Loucy (cell line): ENCODE results near the gene UBE2U.

Experiments
- H2AFZ ChIP-seq: fragments of 200-600 bp; sonication (generic); 2 replicates; pipeline ENCODE4 v1.6.0; 2016; ENCODE audit warnings: antibody characterized with exemption, mild to moderate bottlenecking, low read length, moderate library complexity
- H3F3A ChIP-seq: fragments of 200-600 bp; 2 replicates; pipeline ENCODE4 v1.6.0; 2016; ENCODE audit warnings: antibody characterized with exemption, low read depth, mild to moderate bottlenecking
- H3K27me3 ChIP-seq: fragments of 200-600 bp; sonication (generic); 2 replicates; pipeline ENCODE4 v1.6.1; 2014; ENCODE audit warnings: low read length, mild to moderate bottlenecking; ENCODE audit not compliant: insufficient read depth, poor library complexity, severe bottlenecking
- H3K36me3 ChIP-seq: fragments of 200-600 bp; sonication (generic); 2 replicates; pipeline ENCODE4 v1.6.1; 2016; ENCODE audit warnings: low read length; ENCODE audit not compliant: insufficient read depth
- H3K4me1 ChIP-seq: fragments of 200-600 bp; sonication (generic); 2 replicates; pipeline ENCODE4 v1.5.1; 2014; ENCODE audit warnings: low read length, mild to moderate bottlenecking; ENCODE audit not compliant: insufficient read depth, poor library complexity, severe bottlenecking
- H3K4me2 ChIP-seq: fragments of 200-600 bp; sonication (generic); 2 replicates; pipeline ENCODE4 v1.6.0; 2014; ENCODE audit warnings: antibody characterized with exemption, low read length, low read depth, mild to moderate bottlenecking; ENCODE audit not compliant: poor library complexity, severe bottlenecking
- H3K4me3 ChIP-seq: fragments of 200-600 bp; sonication (generic); 2 replicates; pipeline ENCODE4 v1.5.1; 2014; ENCODE audit warnings: low read length, mild to moderate bottlenecking, mixed read lengths; ENCODE audit not compliant: poor library complexity, severe bottlenecking
- H3K79me2 ChIP-seq: fragments of 200-600 bp; sonication (generic); 2 replicates; pipeline ENCODE4 v1.6.1; 2014; ENCODE audit warnings: low read length; ENCODE audit not compliant: insufficient read depth
- H3K9ac ChIP-seq: fragments of 200-600 bp; sonication (generic); 2 replicates; pipeline ENCODE4 v1.6.0; 2014; ENCODE audit warnings: mild to moderate bottlenecking, low read depth, low read length, moderate library complexity; ENCODE audit not compliant: poor library complexity, severe bottlenecking
- H3K9me2 ChIP-seq: fragments of 200-600 bp; sonication (generic); replicated peaks from 2 replicates; pipeline ENCODE4 v1.6.1; 2016; ENCODE audit warnings: low read depth, low read length, mixed read lengths
- H3K9me3 ChIP-seq: fragments of 200-600 bp; sonication (generic); 2 replicates; pipeline ENCODE4 v1.6.1; 2014; ENCODE audit warnings: mild to moderate bottlenecking, antibody characterized with exemption, low read length, low read depth; ENCODE audit not compliant: insufficient read depth
- H4K20me1 ChIP-seq: fragments of 200-600 bp; sonication (generic); 2 replicates; pipeline ENCODE4 v1.6.0; 2014; ENCODE audit warnings: antibody characterized with exemption, low read length, mild to moderate bottlenecking; ENCODE audit not compliant: insufficient read depth, poor library complexity, severe bottlenecking
- EZH2phosphoT487 ChIP-seq: fragments of 200-600 bp; IDR thresholded peaks from 2 replicates; pipeline ENCODE4 v1.6.1; 2018; ENCODE audit warnings: antibody characterized with exemption, mild to moderate bottlenecking, moderate library complexity, borderline replicate concordance
- TF ChIP-seq, protein P1 (sequence below): fragments of 200-600 bp; sonication (generic); conservative IDR thresholded peaks from 2 replicates; pipeline ENCODE4 v1.5.1; 2014; ENCODE audit warnings: mild to moderate bottlenecking, antibody characterized with exemption, low read length

Gene UBE2U

DNA sequence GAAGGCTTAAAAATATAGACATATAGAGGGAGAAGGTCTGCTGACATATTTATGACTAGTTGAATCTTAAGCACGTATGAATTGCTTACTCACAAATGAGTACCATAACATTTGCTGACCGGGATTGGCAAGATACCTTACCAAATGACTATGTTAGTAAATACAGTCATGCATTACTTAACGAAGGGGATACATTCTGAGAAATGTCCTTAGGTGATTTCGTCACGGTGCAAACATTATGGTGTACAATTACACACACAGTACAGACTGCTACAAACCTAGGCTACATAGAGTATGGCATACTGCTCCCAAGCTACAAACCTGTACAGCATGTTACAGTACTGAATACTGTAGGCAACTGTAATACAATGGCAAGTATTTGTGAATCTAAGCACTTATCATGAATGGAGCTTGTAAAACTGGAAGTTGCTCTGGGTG is 19.4 kb upstream of the UBE2U start:
- H3K79me2 ChIP-seq, result no peaks in the 10 kb centered on the region
- H2AFZ ChIP-seq, result no peak overlapping the region
- no peak overlapping the region for H3K9ac ChIP-seq
- H3K27me3 ChIP-seq, result no peaks in the 10 kb centered on the region
- H3K9me3 ChIP-seq, result no peaks in the 10 kb centered on the region
- no peak overlapping the region for H3K4me2 ChIP-seq
- TF ChIP-seq, protein P1, sequence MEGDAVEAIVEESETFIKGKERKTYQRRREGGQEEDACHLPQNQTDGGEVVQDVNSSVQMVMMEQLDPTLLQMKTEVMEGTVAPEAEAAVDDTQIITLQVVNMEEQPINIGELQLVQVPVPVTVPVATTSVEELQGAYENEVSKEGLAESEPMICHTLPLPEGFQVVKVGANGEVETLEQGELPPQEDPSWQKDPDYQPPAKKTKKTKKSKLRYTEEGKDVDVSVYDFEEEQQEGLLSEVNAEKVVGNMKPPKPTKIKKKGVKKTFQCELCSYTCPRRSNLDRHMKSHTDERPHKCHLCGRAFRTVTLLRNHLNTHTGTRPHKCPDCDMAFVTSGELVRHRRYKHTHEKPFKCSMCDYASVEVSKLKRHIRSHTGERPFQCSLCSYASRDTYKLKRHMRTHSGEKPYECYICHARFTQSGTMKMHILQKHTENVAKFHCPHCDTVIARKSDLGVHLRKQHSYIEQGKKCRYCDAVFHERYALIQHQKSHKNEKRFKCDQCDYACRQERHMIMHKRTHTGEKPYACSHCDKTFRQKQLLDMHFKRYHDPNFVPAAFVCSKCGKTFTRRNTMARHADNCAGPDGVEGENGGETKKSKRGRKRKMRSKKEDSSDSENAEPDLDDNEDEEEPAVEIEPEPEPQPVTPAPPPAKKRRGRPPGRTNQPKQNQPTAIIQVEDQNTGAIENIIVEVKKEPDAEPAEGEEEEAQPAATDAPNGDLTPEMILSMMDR, result no peak
- TF ChIP-seq EZH2phosphoT487, result no peak
- no peaks in the 10 kb centered on the region for H3K9me2 ChIP-seq
- H3K4me1 ChIP-seq, result peaks cover 6% of the 10 kb centered on the region
- no peaks in the 10 kb centered on the region for H4K20me1 ChIP-seq
- no peak overlapping the region for H3K4me3 ChIP-seq
- H3F3A ChIP-seq, result no peaks in the 10 kb centered on the region
- H3K36me3 ChIP-seq, result no peaks in the 10 kb centered on the region

DNA sequence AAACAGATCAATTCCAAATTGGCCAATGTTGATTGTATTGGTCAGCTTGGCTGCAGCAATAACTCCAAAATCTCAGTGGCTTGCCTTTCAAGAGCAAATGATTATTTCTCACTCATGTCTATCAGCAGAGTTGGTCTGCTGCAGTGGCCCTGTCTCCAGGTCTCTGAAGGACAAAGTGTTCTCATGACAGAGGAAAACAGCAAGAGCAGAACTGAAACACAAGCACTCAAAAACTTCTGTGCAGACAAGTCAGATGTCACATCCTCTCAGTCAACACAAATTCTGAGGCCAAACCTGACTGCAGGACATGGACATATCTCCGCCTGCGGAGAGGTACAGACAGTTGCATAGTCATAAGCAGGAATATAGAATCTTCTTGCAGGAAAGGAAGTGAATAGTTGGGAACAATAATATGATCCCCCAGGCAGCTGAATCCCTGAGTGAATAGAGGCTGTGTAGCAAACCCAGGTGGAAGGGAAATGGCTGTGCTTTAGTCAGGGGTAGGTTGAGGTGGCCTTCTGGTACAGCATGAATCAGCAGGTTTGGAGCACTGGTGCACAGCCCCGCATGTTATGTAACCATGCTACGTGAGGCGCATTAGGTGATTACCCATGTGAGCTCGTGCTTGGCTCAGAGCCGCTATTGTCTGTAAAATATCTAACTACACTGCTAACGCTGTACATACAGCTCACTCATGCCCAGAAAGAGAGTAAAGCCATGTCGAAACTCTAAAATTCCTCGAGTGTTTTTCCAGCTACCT is 17.1 kb upstream of the UBE2U start:
- no peak for TF ChIP-seq EZH2phosphoT487
- TF ChIP-seq, protein P1, result no peak
- H2AFZ ChIP-seq, result 0 out of 2 replicates have a peak overlapping the region, but pooled peaks have one; percentile 1

DNA sequence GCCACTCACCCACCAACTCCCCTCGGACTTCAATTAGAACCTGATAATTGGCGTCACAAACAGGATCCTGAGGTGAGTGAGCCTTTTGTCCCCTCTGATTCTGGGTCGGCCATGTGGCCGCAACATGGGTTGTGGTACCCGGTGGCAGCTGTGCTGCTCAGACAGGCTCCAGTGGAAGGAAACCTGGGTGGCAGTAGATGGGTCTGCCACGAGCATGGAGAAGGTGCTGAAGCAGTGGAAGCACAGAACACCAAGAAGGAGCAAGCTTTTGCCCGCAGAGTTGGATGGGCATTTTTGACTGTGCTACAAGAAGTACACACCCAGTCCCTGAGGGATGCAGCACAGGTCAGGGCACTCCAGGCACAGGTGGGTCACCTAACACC is 16.5 kb upstream of the UBE2U start:
- Histone ChIP-seq H3K27me3 (no peaks in the 10 kb centered on the region), H3K4me2 (no peak overlapping the region), H2AFZ (no peak overlapping the region), H3K9ac (no peak overlapping the region), H3K4me1 (peaks cover 6% of the 10 kb centered on the region), H3K4me3 (no peak overlapping the region), H3F3A (no peaks in the 10 kb centered on the region), H3K9me2 (no peaks in the 10 kb centered on the region), H3K36me3 (no peaks in the 10 kb centered on the region), H4K20me1 (no peaks in the 10 kb centered on the region), H3K79me2 (no peaks in the 10 kb centered on the region), H3K9me3 (no peaks in the 10 kb centered on the region)
- no peak for TF ChIP-seq EZH2phosphoT487
- TF ChIP-seq, protein P1, result no peak

More for the DNA sequence above, 17.1 kb upstream of the UBE2U start:
- Histone ChIP-seq H3K9me2 (no peaks in the 10 kb centered on the region), H3K4me2 (no peak overlapping the region), H3K9ac (no peak overlapping the region), H3K27me3 (no peaks in the 10 kb centered on the region), H3K36me3 (no peaks in the 10 kb centered on the region), H3K4me1 (peaks cover 6% of the 10 kb centered on the region), H3K4me3 (no peak overlapping the region), H3K79me2 (no peaks in the 10 kb centered on the region), H3F3A (no peaks in the 10 kb centered on the region), H4K20me1 (no peaks in the 10 kb centered on the region), H3K9me3 (no peaks in the 10 kb centered on the region)
